A549 treated with RU486 at 1 μM for 4 hours (cell line): ENCODE data around the gene ZBTB32. TPM values are rescaled to one million over a fixed set of nuclear protein-coding genes. Genes with fewer than 3 reads are reported as not detected.

Experiments used
- total RNA-seq: library from RNA; stranded (reverse); fragments of 200-300 nt; extraction: Qiagen RNA extraction; gene quantifications from 5 replicates; pipeline ENCODE4 v1.2.3, GENCODE V29; 2022; ENCODE audit warnings: low read depth

The ZBTB32 gene, protein sequence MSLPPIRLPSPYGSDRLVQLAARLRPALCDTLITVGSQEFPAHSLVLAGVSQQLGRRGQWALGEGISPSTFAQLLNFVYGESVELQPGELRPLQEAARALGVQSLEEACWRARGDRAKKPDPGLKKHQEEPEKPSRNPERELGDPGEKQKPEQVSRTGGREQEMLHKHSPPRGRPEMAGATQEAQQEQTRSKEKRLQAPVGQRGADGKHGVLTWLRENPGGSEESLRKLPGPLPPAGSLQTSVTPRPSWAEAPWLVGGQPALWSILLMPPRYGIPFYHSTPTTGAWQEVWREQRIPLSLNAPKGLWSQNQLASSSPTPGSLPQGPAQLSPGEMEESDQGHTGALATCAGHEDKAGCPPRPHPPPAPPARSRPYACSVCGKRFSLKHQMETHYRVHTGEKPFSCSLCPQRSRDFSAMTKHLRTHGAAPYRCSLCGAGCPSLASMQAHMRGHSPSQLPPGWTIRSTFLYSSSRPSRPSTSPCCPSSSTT
- not detected in 5 replicates for total RNA-seq

DNA sequence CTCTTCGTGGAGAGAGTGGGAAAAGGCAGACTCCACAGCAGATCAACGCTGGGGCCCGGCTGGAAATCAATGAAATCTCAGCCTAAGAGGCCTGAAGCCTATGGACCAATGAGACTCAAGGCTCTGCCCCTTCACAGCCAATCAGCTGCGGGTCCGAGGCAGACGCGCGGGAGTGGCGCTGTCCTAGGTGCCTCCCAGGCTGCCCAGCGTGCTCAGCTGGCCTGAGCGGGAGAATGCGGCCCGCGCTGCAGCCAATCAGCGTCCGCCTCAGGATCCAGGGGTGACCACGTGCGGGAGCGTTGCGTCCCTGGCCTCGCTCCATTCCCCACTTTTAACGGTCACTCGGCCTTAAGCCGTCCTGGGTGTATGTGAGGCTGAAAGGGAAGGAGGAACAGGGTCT, at the start of gene ZBTB32:
TSS of gene ZBTB32 (plus strand) at position 341 of the 400 bp plus-strand sequence. CDS start 10,069 bp downstream, outside the sequence.

DNA sequence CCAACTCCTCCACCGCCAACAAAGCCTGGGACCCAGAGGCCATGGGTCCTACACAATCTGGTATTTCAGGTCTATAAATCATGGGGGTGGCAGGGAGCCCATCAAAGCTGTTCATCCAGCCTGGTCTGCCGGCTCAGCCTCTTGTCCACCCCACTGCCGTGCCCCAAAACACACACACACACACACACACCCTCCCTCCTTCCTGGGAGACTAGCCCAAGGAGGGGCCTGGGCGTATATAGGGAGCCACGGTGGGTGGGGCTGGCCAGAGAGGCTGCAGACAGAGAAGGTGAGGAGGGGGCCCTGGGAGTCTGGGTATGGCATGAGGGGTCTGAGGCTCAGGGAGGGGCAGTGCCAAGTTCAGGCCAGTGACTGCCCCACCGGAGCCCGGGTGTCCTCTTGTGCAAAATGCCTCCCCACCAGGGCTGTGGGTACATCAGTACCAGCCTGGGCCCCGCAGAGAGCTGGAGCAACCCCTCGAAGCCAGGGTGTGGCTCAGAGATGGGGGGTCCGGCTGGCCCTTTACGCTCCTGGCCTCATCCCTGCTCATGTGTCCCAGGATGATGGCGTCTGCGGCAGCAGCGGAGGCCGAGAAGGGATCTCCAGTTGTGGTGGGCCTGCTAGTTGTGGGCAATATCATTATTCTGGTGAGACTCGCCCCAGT, 38.0 kb upstream of the ZBTB32 start, which contains the start of gene UPK1A:
TSS of gene UPK1A (plus strand) at position 267 of the 663 bp plus-strand sequence. CDS start at position 563, 296 bp downstream.

DNA sequence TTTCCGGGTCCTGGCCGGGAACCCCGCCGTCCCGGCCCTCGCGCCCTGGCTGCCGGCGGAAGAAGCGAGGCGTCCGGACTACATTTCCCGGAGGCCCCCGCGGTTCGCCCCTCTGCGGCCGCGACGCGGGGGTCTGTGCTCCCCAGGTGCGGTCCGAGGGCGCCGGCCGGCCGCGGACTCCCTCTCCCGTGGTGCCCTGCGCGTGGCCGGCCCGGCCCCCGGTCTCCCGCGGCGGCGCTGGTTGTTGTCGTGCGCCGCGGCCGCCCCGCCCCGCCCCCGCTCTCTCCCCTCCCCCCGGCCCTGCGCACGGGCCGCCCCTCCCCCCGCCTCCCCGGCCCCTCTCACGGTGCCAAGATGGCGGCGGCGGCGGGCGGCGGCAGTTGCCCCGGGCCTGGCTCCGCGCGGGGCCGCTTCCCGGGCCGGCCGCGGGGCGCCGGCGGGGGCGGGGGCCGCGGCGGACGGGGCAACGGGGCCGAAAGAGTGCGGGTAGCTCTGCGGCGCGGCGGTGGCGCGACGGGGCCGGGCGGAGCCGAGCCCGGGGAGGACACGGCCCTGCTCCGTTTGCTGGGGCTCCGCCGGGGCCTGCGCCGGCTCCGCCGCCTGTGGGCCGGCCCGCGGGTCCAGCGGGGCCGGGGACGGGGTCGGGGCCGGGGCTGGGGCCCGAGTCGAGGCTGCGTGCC, 13.4 kb downstream of the ZBTB32 start, which contains the start of gene KMT2B:
TSS of gene KMT2B (plus strand) at position 339 of the 680 bp plus-strand sequence. CDS start at position 355, 16 bp downstream.

DNA sequence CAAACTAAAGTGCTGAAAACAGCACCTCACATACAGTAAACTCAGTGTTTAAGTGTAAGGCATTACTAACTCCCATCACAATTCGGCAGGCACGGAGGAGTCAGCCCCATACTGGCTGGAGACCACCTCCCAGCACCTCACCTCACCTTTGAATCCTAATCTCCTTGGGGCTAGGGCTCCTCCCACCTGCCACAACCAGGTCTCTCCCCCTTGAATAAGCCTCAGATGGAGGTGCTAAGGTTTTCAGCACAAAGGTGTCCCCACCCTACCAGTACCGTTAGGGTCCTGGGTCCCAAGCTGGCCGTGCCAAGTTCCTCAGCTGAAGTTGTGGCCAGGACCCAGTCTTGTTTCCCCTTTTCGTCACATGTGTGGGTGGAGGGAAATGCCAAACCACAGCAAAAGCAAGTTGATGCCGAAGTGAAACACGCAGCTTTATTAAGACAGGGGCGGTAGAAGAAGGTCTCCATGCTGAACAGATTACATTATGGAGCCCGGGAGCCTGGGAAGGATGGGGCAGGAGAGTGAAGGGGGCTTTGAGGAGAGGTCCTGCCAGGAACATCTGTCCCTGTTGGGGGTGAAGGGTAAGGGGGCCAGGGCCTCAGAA, 37.9 kb downstream of the ZBTB32 start, which contains the start of gene IGFLR1:
TSS of gene IGFLR1 (minus strand) at position 332 of the 604 bp plus-strand sequence. CDS start 1,272 bp downstream, outside the sequence.

DNA sequence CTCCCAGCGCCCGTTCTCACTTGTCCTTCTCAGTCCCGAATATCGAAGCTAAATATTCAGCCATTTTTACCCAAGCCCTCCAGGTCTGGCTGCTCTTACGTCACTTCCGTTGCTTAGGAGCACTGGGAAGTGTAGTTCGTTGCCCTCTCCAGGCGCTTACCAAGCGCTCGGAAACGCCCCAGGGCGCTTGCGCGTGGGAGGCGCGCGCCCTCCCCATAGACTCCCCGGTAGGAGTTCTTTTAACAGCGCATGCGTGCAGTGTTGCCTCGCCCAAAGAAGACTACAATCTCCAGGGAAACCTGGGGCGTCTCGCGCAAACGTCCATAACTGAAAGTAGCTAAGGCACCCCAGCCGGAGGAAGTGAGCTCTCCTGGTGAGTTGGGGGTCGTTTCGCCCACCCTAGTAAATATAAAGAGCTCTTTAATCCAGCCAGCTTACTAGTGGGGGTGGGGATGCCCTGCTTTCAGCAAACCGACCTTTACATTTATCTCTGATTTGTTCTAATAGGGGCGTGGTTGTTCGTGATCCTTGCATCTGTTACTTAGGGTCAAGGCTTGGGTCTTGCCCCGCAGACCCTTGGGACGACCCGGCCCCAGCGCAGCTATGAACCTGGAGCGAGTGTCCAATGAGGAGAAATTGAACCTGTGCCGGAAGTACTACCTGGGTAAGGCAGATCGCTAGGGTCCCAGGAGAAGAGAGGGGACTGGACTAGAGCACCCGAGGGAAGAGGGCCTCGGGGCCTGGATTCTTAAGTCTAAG, 41.1 kb downstream of the ZBTB32 start, which contains the start of the genes PSENEN and U2AF1L4:
TSS of gene PSENEN (plus strand) at position 324 of the 759 bp plus-strand sequence. CDS start at position 604, 280 bp downstream.
TSS of gene U2AF1L4 (minus strand) at position 91 of the 759 bp plus-strand sequence. CDS start at position 64, 27 bp downstream.

DNA sequence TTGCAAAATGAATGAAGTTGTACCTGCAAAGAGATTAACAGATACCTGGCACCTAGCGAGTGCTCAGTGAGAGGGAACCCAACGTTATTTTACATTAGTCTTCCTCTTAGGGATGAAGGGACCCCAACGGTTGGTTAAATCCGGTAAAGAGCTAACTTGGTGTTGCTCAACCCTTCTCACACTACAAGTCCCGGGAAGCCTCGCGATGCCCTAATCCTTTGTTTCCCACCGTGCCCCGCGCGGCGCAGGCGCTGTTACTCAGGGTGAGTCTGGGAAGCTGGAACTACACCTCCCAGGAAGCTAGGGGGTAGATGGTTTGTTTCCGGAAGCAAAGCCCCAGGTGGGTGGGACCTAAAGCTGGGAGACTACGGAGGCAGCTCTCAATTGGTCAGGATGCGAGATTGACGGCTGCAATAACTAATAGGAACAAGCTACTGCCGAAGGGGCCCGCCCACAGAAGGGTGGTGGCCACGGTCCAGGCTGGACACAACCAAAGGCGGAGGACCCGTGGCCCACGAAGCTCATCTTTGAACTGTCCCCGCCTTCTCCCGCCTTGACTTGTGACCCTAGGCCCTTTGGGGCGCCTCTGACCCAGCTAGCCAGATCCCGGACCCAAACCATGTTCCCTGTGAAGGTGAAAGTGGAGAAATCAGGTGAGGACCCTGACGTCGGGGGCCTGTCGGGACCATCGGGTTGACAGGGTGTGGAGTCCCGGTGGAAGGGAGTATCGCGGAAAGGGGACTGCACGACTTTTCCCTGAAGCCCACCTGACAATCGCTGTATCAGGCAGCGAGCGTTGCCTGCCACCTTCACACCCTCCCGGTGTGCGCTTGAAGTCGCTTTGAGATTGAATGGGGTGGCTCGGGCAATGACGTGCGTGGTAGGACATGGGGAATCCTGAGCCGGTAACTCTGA, 44.0 kb downstream of the ZBTB32 start, which contains the start of gene LIN37:
TSS of gene LIN37 (plus strand) at position 471 of the 915 bp plus-strand sequence. CDS start at position 620, 149 bp downstream.

DNA sequence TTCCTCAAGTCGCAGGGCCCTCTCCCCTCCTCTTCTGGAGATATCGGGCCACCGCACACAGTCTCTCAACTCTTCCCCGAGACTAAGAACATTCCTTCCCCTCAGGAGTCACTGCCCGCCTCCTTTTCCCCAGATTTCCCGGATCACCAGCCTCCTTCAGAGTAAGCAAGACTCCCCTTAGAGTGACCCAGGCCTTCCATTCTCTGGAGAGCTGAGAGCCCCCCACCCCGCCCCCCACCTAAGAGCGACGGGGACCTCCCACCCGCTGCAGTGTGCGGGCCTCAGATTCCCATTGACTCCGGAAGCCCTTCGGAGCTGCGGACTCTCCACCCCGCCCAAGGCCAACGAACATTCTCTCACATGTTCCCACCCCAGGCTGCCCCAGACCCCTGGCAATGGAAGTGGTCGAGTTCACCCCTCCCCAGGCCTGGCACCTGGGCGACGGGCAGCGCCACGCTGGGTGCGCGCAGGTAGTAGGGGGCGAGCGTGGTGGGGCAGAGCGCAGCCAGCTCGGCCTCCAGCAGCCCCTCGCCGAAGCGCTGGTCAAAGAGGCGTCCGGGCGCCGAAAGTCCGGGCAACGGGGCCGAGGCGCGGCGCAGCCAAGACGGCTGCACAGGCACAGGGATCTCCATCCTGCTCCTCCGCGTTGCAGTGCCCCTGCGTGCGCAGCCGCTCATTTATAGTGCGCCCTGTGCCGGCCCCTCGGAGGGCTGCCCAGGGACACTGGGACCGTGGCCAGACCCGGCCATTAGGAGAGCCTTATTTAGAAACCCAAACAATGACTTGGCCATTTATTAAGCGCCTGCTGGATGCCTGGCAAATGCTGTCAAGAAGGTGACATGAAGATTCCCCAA, 52.2 kb downstream of the ZBTB32 start, which contains the start of gene HSPB6:
TSS of gene HSPB6 (minus strand) at position 653 of the 854 bp plus-strand sequence. CDS start at position 632, 21 bp downstream.

DNA sequence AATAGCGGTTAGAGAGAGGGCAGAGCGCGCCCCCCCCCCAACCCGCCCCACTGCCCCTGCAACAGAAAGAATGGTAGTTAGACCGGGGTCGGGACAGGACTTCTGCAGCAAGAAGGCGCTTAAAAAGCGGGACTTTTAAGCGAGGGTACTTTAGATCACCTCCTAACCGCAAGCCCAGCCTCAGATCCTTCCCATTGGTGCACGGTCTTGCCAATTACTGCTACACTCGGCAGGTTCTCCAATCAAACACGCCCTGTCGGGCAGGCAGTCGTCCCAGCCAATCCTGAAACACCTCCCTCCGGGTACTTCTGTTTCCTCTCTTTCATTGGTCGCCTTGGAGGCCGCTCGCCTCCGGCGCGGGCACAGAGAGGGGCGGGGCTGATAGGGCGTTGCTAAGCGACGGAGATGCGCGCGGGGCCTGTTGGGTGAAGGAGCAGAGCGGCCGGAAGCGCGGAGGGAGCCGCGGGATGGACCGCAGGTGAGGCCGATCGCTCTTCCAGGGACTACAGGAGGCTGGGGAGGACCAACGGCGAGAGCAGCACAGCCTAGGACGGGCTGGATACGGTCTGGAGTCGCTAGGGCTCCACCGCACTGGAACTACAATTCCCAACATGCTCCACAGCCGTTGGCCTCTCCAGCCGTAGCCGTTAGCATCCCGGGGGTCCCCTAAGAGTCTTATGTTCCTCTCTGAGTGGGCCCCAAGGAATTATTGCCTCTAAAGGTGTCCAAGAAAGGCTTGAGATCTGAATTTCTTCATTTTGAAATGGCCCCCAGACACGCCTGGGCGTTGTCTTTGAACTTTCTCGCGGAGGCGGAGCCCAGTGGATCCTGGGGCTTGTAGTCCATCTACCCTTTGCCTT, 53.6 kb downstream of the ZBTB32 start, which contains the start of gene PROSER3:
TSS of gene PROSER3 (plus strand) at position 428 of the 860 bp plus-strand sequence. CDS start at position 468, 40 bp downstream.

Other genes starting within 250 kb of the ZBTB32 start
- not detected in 5 replicates for gene KRTDAP, start 214.1 kb upstream of the ZBTB32 start, total RNA-seq
- gene DMKN, start 190.9 kb upstream of the ZBTB32 start, total RNA-seq, result 29.0 to 46.4 TPM (median 36.8 TPM) in 5 replicates
- gene SBSN, start 176.2 kb upstream of the ZBTB32 start, total RNA-seq, result 2.0 to 3.9 TPM (median 2.9 TPM) in 5 replicates
- gene GAPDHS, start 171.1 kb upstream of the ZBTB32 start, total RNA-seq, result not detected in 5 replicates
- 378 to 437 TPM (median 424 TPM) in 5 replicates for gene TMEM147, start 158.9 kb upstream of the ZBTB32 start, total RNA-seq
- not detected in 5 replicates for gene ATP4A, start 140.9 kb upstream of the ZBTB32 start, total RNA-seq
- gene PMIS2, start 118.4 kb upstream of the ZBTB32 start, total RNA-seq, result not detected in 5 replicates
- 11.9 to 16.6 TPM (median 15.7 TPM) in 5 replicates for gene HAUS5, start 91.8 kb upstream of the ZBTB32 start, total RNA-seq
- gene RBM42, start 75.5 kb upstream of the ZBTB32 start, total RNA-seq, result 137 to 219 TPM (median 210 TPM) in 5 replicates
- 1.4 to 2.8 TPM (median 2.2 TPM) in 5 replicates for gene ETV2, start 62.8 kb upstream of the ZBTB32 start, total RNA-seq
- 1,299 to 1,635 TPM (median 1,348 TPM) in 5 replicates for gene COX6B1, start 56.2 kb upstream of the ZBTB32 start, total RNA-seq
- 0.67 to 0.99 TPM (median 0.85 TPM) in 5 replicates for gene UPK1A, start 38.0 kb upstream of the ZBTB32 start, total RNA-seq
- gene KMT2B, start 13.4 kb downstream of the ZBTB32 start, total RNA-seq, result 49.8 to 65.3 TPM (median 57.7 TPM) in 5 replicates
- 10.7 to 12.8 TPM (median 11.2 TPM) in 5 replicates for gene IGFLR1, start 37.9 kb downstream of the ZBTB32 start, total RNA-seq
- gene U2AF1L4, start 40.9 kb downstream of the ZBTB32 start, total RNA-seq, result 24.3 to 27.8 TPM (median 26.3 TPM) in 5 replicates
- gene PSENEN, start 41.1 kb downstream of the ZBTB32 start, total RNA-seq, result 261 to 334 TPM (median 293 TPM) in 5 replicates
- gene LIN37, start 44.0 kb downstream of the ZBTB32 start, total RNA-seq, result 20.4 to 23.4 TPM (median 22.5 TPM) in 5 replicates
- 0.10 to 0.30 TPM (median 0.24 TPM) in 5 replicates for gene HSPB6, start 52.5 kb downstream of the ZBTB32 start, total RNA-seq
- 25.6 to 28.1 TPM (median 27.1 TPM) in 5 replicates for gene PROSER3, start 53.6 kb downstream of the ZBTB32 start, total RNA-seq
- 2.7 to 7.3 TPM (median 5.7 TPM) in 5 replicates for gene ARHGAP33, start 71.0 kb downstream of the ZBTB32 start, total RNA-seq
- 0.18 to 0.61 TPM (median 0.44 TPM) in 5 replicates for gene PRODH2, start 108.3 kb downstream of the ZBTB32 start, total RNA-seq
- 0.13 to 0.65 TPM (median 0.36 TPM) in 5 replicates for gene NPHS1, start 147.9 kb downstream of the ZBTB32 start, total RNA-seq
- 0.53 to 0.73 TPM (median 0.57 TPM) in 5 replicates for gene KIRREL2, start 152.4 kb downstream of the ZBTB32 start, total RNA-seq
- 69.5 to 103 TPM (median 99.5 TPM) in 5 replicates for gene APLP1, start 164.0 kb downstream of the ZBTB32 start, total RNA-seq
- gene NFKBID, start 196.0 kb downstream of the ZBTB32 start, total RNA-seq, result 6.6 to 8.7 TPM (median 7.9 TPM) in 5 replicates
- 0.18 to 0.64 TPM (median 0.27 TPM) in 3 of 5 replicates, not detected in the others for gene HCST, start 198.0 kb downstream of the ZBTB32 start, total RNA-seq
- not detected in 5 replicates for gene TYROBP, start 203.7 kb downstream of the ZBTB32 start, total RNA-seq
- gene LRFN3, start 231.8 kb downstream of the ZBTB32 start, total RNA-seq, result 15.3 to 21.9 TPM (median 19.7 TPM) in 5 replicates